OCI-LY7 (cell line): ENCODE results near the gene CHRNB4.
"Not testable (repeated sequence)": the region's sequence is repeated elsewhere in the genome, so short reads cannot be mapped to it uniquely, and the experiment has no call there.

Experiments used
- CTCF ChIP-seq: fragments of 200-600 bp; sonication (generic); conservative IDR thresholded peaks from 2 replicates; pipeline ENCODE4 v1.5.1; 2014; ENCODE audit warnings: mild to moderate bottlenecking, antibody characterized with exemption, low read length, moderate library complexity, mixed read lengths
- EZH2phosphoT487 ChIP-seq: fragments of 200-600 bp; sonication (generic); IDR thresholded peaks from 2 replicates; pipeline ENCODE4 v1.6.1; 2018; ENCODE audit warnings: low read depth, borderline replicate concordance, mild to moderate bottlenecking, mixed run types, antibody characterized with exemption, low read length, moderate library complexity, mixed read lengths

GRCh38 chr15:78683599-78683998 lies 42.6 kb upstream of the CHRNB4 start:
- TF ChIP-seq CTCF, EZH2phosphoT487: not testable (repeated sequence)
